DMS114 treated with DMSO at 0.1 percent for 48 hours (cell line): Measurements from ENCODE around the gene EPHB2.

Experiments
- DNase-seq: peaks from one replicate; lab custom pipeline; 2025; ENCODE audit not compliant: unreplicated experiment; lab: John Stamatoyannopoulos, UW

The EPHB2 gene

GRCh38 chr1:22749919-22750684, 39.5 kb downstream of the EPHB2 start:
- DNase-seq: no peak

DNA sequence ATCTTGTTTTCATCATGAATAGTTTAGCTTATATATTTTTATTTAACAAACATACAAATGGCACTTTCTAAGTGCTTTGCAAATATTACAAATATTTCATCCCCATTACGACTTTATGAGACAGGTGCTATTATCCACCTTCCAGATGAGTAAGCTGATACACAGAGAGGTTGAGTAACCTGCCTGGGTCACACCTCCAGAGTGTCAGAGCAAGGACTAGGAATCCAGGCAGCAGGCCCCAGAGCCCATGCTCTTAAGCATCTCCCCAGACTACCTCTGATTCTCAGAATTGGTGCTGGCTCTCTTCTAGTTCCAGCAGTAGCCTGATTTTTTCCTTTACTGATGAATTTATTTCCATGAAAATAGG, 40.0 kb downstream of the EPHB2 start:
- DNase-seq: no peak

DNA sequence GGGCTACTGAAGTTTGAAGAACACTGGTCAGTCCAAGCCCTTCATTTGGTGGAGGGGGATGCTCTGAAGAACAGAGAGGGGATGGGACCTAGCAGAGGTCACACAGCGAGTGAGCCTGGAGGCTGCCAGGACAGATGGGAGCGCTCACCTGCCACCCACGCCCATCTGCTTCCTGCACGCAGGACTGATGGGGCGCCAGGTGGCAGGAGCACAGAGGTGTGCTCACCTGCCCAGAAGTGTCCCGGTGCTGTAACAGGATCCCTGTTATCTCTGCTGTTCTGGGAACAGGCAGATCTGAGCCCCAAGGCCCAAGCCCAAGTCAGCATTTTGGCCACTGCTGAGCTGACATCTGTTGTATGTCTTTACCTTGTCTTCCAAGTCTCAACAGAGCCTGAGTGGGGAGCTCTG, 40.5 kb downstream of the EPHB2 start:
- DNase-seq: no peak

GRCh38 chr1:22752339-22752738, 41.7 kb downstream of the EPHB2 start:
- no peak for DNase-seq

DNA sequence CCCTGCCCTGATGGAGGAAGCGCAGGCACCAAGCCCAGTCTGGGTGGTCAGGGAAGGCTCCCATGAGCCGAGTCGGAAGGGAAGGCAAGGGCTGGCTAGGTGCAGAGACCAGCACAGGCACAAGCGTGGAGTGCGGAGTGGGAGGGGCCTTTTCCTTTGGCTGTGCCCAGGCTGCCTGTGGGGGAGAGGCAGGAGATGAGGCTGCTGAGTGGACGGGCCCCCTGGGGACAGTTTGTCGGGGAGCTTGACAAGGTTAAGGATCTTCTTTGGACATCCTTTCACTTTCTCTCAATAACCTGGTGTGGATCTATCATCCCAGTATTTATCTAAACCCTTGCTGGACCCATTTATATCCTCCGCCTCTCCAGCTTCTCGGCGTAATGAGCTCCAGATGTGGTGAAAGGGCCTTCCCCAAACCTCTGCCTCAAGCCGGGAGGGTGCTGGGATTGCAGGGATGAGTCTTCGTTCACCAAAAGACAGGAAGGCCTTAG, 42.9 kb downstream of the EPHB2 start:
- no peak for DNase-seq

GRCh38 chr1:22754106-22754768, 43.6 kb downstream of the EPHB2 start:
- DNase-seq: no peak

- no peak for DNase-seq
Observed at GRCh38 chr1:22754824-22755223, 44.2 kb downstream of the EPHB2 start.

GRCh38 chr1:22755641-22756040, 45.0 kb downstream of the EPHB2 start:
- DNase-seq: no peak

DNA sequence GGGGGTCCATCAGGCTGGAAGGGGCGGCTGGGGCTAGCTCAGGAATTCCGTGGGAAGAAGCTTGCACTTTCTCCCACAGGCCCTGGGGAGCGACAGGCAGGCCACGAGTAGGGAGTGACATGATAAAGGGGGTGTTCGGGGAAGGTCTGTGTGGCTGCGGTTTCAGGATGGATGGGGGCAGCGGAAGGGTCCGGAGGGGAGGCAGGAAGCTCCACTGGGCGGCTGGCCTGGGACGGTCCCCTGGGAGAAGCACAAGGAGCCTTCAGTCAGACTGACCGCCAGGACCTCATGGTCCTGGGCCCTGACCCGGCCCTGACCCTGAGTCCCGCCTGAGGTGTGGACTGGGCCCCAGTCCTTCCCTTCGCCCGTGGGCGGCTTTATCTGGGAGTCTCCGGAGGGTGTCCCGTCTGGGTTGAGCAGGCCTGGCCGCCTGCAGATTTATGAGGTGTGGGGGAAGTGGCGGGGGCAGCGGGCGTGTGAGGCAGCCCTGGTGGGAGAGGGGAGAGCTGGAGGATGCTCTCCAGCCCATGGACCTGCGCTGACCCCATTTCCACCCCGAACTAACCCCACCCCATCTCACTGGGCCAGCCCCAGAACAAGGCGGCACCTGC, 45.6 kb downstream of the EPHB2 start:
- DNase-seq: no peak

DNA sequence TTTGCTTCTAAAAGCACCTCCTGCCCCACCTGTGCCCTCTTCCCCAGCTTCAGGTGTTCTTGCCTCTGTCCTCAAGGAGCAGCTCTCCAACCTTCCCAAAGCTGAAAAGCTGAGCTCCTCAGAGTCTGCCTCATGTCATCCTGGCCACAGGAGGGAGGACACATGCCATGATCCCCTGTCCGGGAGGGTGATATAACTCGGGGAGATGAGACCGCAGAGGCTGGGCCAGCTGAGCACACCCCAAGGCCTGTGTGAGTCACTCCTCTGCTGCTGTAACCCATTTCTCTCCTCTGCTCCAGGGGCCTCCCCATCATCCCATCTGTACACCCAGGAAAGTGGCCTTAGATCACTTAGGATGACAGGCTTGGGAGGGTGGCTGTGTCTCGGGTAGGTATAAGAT, 49.8 kb downstream of the EPHB2 start:
- DNase-seq: no peak

- no peak for DNase-seq
Observed at GRCh38 chr1:22761101-22761500, 50.5 kb downstream of the EPHB2 start.

DNA sequence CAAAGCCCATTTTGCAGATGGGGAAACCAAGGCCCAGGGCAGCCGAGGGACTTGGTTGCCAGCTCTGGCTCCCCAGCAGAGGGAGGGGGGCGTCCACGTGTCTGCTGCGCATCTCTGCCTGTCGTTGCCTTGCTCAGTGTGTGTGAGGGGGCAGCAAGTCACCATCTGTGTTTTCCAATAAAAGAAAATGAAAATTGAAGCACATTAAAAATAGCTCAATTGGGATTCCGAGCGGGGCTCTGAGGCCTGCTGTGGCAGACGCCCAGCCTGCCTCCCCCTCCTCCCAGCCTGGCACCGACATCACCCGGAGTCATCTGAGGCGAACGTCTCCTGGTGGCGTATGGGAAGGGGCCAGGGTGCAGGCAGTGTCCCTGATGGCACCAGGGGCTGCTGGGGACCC, 51.2 kb downstream of the EPHB2 start:
- DNase-seq: no peak

GRCh38 chr1:22763487-22764200, 53.0 kb downstream of the EPHB2 start:
- DNase-seq: no peak

GRCh38 chr1:22767852-22768251, 57.2 kb downstream of the EPHB2 start:
- no peak for DNase-seq

- no peak for DNase-seq
Observed at GRCh38 chr1:22769932-22770331, 59.3 kb downstream of the EPHB2 start.

- DNase-seq: no peak
Observed at GRCh38 chr1:22772014-22772413, 61.4 kb downstream of the EPHB2 start.

DNA sequence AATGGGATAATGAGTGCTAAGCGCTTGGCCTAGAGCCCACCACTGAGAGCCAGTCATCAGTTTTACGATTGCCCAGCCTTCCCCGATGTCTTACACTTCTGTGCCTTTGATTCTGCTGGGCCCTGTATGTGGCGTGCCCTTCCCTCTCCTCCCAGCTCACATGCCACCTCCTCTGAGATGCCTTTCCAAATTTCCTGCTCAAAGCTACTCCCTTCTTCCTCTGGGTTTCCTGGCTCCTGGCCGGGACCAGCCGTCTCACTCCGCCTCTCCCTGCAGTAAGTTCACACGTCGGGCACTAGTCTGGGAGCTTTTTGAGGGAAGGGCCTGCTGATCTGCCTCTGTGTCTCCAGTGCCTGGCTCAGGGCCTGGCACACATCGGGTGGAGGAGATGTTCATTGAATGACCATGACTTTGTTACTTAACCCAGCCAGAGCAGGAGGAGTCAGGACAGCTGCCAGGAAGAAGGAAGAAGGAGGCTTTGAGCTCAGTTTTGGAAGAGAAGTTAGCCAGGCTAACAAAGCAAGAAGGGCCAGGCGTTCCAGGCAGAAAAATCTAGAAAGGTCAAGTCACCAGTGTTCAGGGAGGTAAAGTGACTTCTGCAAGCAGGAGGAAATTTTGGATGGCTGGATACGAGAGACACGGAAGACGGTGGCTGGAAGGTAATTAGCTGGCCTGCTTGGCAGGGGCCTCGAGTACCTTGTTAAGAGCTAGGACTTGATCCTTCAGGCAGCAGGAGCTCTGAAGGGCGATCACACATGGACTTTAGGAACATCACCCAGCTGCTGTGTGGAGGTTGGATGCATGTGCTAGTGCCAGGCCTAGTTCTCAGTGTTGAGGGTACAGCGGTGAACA, 63.6 kb downstream of the EPHB2 start:
- no peak for DNase-seq

DNA sequence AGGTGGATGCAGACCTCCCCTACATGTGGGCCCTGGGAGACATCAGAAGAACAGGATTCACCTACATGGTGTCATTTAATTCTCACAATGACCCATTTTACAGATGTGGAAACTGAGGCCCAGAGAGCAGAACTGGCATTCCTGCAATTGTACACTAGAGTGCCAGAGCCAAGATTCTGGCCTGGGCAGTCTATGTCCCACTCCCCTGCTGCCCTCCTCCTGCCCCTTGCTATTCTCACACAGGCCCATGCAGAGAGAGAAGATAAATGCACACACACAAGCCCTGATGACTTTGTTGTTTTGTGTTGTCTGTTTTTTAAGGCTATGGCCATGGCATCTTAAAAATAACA, 64.2 kb downstream of the EPHB2 start:
- no peak for DNase-seq

GRCh38 chr1:22775478-22775877, 64.8 kb downstream of the EPHB2 start:
- DNase-seq: no peak

- DNase-seq: no peak
Observed at GRCh38 chr1:22776035-22776613, 65.5 kb downstream of the EPHB2 start.
